Neural cell (in vitro differentiated cells): ENCODE data around the gene TMEM143. TPM values are rescaled to one million over a fixed set of nuclear protein-coding genes. Genes with fewer than 3 reads are reported as not detected.

ENCODE experiments used
- H2AFZ ChIP-seq: fragments of 200-600, 300-800 bp; sonication (generic), shearing (Covaris generic); 2 replicates; pipeline ENCODE4 v1.6.0; 2014; ENCODE audit warnings: low read depth, mild to moderate bottlenecking, antibody characterized with exemption, low read length, moderate library complexity
- H3F3A ChIP-seq: fragments of 200-600 bp; shearing (Covaris generic); 2 replicates; pipeline ENCODE4 v1.6.1; 2016; ENCODE audit warnings: mild to moderate bottlenecking, moderate library complexity, mixed read lengths, antibody characterized with exemption, low read length; ENCODE audit not compliant: insufficient read depth, poor library complexity, severe bottlenecking
- H3K27ac ChIP-seq: fragments of 200-600, 300-800 bp; sonication (generic), shearing (Covaris generic); 2 replicates; pipeline ENCODE4 v1.5.1; 2014; ENCODE audit warnings: mild to moderate bottlenecking, low read length, moderate library complexity
- H3K27me3 ChIP-seq: fragments of 300-800, 200-600 bp; sonication (generic), shearing (Covaris generic); 2 replicates; pipeline ENCODE4 v1.6.0; 2014; ENCODE audit warnings: mild to moderate bottlenecking, low read depth, low read length, moderate library complexity; ENCODE audit not compliant: insufficient read depth
- H3K36me3 ChIP-seq: fragments of 300-800, 200-600 bp; sonication (generic), shearing (Covaris generic); 2 replicates; pipeline ENCODE4 v1.5.1; 2014; ENCODE audit warnings: mild to moderate bottlenecking, antibody characterized with exemption, low read length, moderate library complexity; ENCODE audit not compliant: insufficient read depth
- H3K4me2 ChIP-seq: fragments of 300-800, 200-600 bp; sonication (generic), shearing (Covaris generic); 2 replicates; pipeline ENCODE4 v1.6.0; 2014; ENCODE audit warnings: mild to moderate bottlenecking, low read length
- H3K4me3 ChIP-seq: fragments of 300-800, 200-600 bp; sonication (generic), shearing (Covaris generic); 2 replicates; pipeline ENCODE4 v1.5.1; 2014; ENCODE audit warnings: mild to moderate bottlenecking, low read length, moderate library complexity
- H3K79me2 ChIP-seq: fragments of 200-600 bp; shearing (Covaris generic); replicated peaks from 2 replicates; pipeline ENCODE4 v1.6.0; 2014; ENCODE audit warnings: mild to moderate bottlenecking, low read length, moderate library complexity; ENCODE audit not compliant: insufficient read depth
- H3K9ac ChIP-seq: fragments of 300-800, 200-600 bp; sonication (generic), shearing (Covaris generic); 2 replicates; pipeline ENCODE4 v1.6.1; 2016; ENCODE audit warnings: mild to moderate bottlenecking, low read length, mixed read lengths
- H3K9me2 ChIP-seq: fragments of 200-600 bp; shearing (Covaris generic); 2 replicates; pipeline ENCODE4 v1.6.1; 2016; ENCODE audit warnings: mild to moderate bottlenecking, low read length, mixed read lengths; ENCODE audit not compliant: insufficient read depth
- H3K9me3 ChIP-seq: fragments of 200-600, 300-800 bp; sonication (generic), shearing (Covaris generic); 2 replicates; pipeline ENCODE4 v1.6.1; 2016; ENCODE audit warnings: mild to moderate bottlenecking, mixed run types, low read length, moderate library complexity, mixed read lengths
- H4K20me1 ChIP-seq: fragments of 200-600 bp; shearing (Covaris generic); 2 replicates; pipeline ENCODE4 v1.6.1; 2016; ENCODE audit warnings: mild to moderate bottlenecking, mixed run types; ENCODE audit not compliant: insufficient read depth
- EP300 ChIP-seq: fragments of 450-650 bp; conservative IDR thresholded peaks from 2 replicates; pipeline ENCODE4 v1.6.1; 2014; ENCODE audit warnings: antibody characterized with exemption, mild to moderate bottlenecking, moderate library complexity; ENCODE audit not compliant: poor library complexity, severe bottlenecking
- EZH2 ChIP-seq: fragments of 200-600, 300-800 bp; shearing (Covaris generic), sonication (generic); IDR thresholded peaks from 2 replicates; pipeline ENCODE4 v1.6.1; 2014; ENCODE audit warnings: antibody characterized with exemption, low read length, borderline replicate concordance, mild to moderate bottlenecking; ENCODE audit not compliant: insufficient read depth, poor library complexity, severe bottlenecking
- MXI1 ChIP-seq: fragments of 450-650 bp; conservative IDR thresholded peaks from 2 replicates; pipeline ENCODE4 v1.6.1; 2014; ENCODE audit warnings: antibody characterized with exemption, mild to moderate bottlenecking; ENCODE audit not compliant: poor library complexity, severe bottlenecking
- POLR2AphosphoS5 ChIP-seq: IDR thresholded peaks from 2 replicates; pipeline ENCODE4 v1.6.1; 2012
- RAD21 ChIP-seq: fragments of 450-650 bp; conservative IDR thresholded peaks from 2 replicates; pipeline ENCODE4 v1.6.1; 2014; ENCODE audit warnings: antibody characterized with exemption, mild to moderate bottlenecking, moderate library complexity
- SMC3 ChIP-seq: fragments of 450-650 bp; conservative IDR thresholded peaks from 2 replicates; pipeline ENCODE4 v1.6.1; 2014; ENCODE audit warnings: antibody characterized with exemption, mild to moderate bottlenecking, moderate library complexity; ENCODE audit not compliant: poor library complexity
- TAF1 ChIP-seq: IDR thresholded peaks from 2 replicates; pipeline ENCODE4 v1.6.1; 2012; ENCODE audit warnings: low read depth
- polyA plus RNA-seq: library from polyadenylated mRNA; depleted of rRNA; stranded (reverse); fragments of >200 nt; gene quantifications from 2 replicates; pipeline ENCODE4 v1.2.3, GENCODE V29; 2014
- TF ChIP-seq, protein P1 (sequence below): fragments of 450-650 bp; IDR thresholded peaks from 2 replicates; pipeline ENCODE4 v1.5.1; 2014; ENCODE audit warnings: antibody characterized with exemption, mild to moderate bottlenecking, moderate library complexity; ENCODE audit not compliant: poor library complexity, severe bottlenecking
- TF ChIP-seq, protein P2 (sequence below): IDR thresholded peaks from 2 replicates; pipeline ENCODE4 v1.6.1; 2012; ENCODE audit warnings: borderline replicate concordance

TMEM143 gene
- polyA plus RNA-seq, 1 donor from 2014 or later, result 4.2 TPM

DNA sequence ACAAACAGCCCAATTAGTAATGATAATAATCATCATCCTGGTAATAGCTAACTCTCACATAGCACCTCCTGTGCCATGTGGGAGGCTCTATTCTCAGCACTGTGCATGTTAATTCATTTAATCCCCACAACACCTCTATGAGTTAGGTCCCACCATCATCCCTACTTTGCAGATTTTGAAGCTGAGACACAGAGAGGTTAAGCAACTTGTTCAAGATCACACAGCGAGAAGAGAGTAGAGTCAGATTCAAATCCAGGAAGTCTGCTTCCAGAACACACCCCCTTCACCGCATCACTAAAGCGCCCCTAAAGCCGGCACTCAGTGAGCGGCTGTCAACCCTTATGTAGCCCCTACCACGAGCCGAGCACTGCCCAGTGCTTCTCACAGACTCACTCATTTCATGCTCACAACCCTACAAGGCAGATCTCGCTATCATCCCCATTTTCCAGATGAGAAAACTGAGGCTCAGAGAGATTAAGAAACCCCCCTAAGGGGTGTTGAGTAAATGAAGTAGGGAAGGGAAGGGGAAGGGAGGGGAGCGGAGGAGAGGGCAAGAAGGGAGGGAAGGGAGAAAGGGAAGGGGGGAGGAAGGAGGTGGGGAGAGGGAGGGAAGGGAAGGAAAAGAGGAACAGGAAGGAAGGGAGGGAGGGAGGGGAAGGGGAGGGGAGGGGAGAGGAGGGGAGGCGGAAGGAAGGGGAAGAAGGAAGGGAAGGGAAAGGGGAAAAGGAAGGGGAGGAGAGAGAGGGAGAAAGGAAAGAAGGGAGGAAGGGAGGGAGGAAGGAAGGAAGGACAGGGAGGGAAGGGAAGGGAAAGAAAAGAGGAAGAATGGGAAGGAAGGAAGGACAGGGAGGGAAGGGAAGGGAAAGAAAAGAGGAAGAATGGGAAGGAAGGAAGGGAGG lies 22.0 kb downstream of the TMEM143 start:
- no peaks in the 10 kb centered on the region for H3F3A ChIP-seq
- no peaks in the 10 kb centered on the region for H4K20me1 ChIP-seq
- no peak overlapping the region for H3K4me3 ChIP-seq
- H3K27ac ChIP-seq, result no peak overlapping the region
- H3K27me3 ChIP-seq, result no peaks in the 10 kb centered on the region
- H3K9ac ChIP-seq, result no peak overlapping the region
- no peaks in the 10 kb centered on the region for H3K9me3 ChIP-seq
- no peaks in the 10 kb centered on the region for H3K9me2 ChIP-seq
- H3K4me2 ChIP-seq, result no peak overlapping the region
- no peak overlapping the region for H2AFZ ChIP-seq
- H3K36me3 ChIP-seq, result no peaks in the 10 kb centered on the region
- no peak for TF ChIP-seq SMC3
- TF ChIP-seq, protein P1, sequence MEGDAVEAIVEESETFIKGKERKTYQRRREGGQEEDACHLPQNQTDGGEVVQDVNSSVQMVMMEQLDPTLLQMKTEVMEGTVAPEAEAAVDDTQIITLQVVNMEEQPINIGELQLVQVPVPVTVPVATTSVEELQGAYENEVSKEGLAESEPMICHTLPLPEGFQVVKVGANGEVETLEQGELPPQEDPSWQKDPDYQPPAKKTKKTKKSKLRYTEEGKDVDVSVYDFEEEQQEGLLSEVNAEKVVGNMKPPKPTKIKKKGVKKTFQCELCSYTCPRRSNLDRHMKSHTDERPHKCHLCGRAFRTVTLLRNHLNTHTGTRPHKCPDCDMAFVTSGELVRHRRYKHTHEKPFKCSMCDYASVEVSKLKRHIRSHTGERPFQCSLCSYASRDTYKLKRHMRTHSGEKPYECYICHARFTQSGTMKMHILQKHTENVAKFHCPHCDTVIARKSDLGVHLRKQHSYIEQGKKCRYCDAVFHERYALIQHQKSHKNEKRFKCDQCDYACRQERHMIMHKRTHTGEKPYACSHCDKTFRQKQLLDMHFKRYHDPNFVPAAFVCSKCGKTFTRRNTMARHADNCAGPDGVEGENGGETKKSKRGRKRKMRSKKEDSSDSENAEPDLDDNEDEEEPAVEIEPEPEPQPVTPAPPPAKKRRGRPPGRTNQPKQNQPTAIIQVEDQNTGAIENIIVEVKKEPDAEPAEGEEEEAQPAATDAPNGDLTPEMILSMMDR, result no peak
- TF ChIP-seq MXI1, result no peak
- TF ChIP-seq POLR2AphosphoS5, result no peak
- TF ChIP-seq EP300, result no peak
- H3K79me2 ChIP-seq, result no peaks in the 10 kb centered on the region

DNA sequence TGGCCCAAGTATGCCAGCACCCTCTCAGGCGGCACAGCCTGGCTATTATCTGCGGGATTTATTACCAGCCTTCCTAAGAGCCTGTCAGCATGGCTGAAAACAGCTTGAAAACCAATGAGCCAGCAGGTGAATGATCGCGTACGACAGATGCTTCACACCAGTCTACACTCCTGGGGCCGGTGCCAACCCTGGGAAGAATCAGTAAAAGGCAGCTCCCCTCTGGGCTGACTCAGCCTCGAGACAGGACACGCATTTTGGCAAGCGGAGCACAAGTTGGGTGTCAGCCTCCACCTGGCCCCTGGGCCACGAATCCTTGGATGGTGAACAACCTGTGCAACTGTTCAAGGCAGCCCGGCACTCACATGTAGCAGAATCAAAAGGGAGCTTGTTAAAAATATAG lies 22.7 kb downstream of the TMEM143 start:
- H3K27ac ChIP-seq, result no peak overlapping the region
- TF ChIP-seq, protein P2, sequence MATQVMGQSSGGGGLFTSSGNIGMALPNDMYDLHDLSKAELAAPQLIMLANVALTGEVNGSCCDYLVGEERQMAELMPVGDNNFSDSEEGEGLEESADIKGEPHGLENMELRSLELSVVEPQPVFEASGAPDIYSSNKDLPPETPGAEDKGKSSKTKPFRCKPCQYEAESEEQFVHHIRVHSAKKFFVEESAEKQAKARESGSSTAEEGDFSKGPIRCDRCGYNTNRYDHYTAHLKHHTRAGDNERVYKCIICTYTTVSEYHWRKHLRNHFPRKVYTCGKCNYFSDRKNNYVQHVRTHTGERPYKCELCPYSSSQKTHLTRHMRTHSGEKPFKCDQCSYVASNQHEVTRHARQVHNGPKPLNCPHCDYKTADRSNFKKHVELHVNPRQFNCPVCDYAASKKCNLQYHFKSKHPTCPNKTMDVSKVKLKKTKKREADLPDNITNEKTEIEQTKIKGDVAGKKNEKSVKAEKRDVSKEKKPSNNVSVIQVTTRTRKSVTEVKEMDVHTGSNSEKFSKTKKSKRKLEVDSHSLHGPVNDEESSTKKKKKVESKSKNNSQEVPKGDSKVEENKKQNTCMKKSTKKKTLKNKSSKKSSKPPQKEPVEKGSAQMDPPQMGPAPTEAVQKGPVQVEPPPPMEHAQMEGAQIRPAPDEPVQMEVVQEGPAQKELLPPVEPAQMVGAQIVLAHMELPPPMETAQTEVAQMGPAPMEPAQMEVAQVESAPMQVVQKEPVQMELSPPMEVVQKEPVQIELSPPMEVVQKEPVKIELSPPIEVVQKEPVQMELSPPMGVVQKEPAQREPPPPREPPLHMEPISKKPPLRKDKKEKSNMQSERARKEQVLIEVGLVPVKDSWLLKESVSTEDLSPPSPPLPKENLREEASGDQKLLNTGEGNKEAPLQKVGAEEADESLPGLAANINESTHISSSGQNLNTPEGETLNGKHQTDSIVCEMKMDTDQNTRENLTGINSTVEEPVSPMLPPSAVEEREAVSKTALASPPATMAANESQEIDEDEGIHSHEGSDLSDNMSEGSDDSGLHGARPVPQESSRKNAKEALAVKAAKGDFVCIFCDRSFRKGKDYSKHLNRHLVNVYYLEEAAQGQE, result no peak
- no peak for TF ChIP-seq POLR2AphosphoS5
- TF ChIP-seq, protein P1, result no peak
- no peak for TF ChIP-seq EZH2
- no peak for TF ChIP-seq TAF1
- no peak for TF ChIP-seq EP300
- TF ChIP-seq MXI1, result no peak
- TF ChIP-seq RAD21, result no peak
- TF ChIP-seq SMC3, result no peak

More for the DNA sequence above, 22.7 kb downstream of the TMEM143 start:
- H3K9me2 ChIP-seq, result no peaks in the 10 kb centered on the region
- no peaks in the 10 kb centered on the region for H3K36me3 ChIP-seq
- H3K27me3 ChIP-seq, result no peaks in the 10 kb centered on the region
- no peak overlapping the region for H3K9ac ChIP-seq
- H4K20me1 ChIP-seq, result no peaks in the 10 kb centered on the region
- no peaks in the 10 kb centered on the region for H3F3A ChIP-seq
- no peak overlapping the region for H3K4me3 ChIP-seq
- no peaks in the 10 kb centered on the region for H3K79me2 ChIP-seq
- H3K4me2 ChIP-seq, result no peak overlapping the region
- no peaks in the 10 kb centered on the region for H3K9me3 ChIP-seq
- H2AFZ ChIP-seq, result no peak overlapping the region
